Peyer's patch (tissue), 4 donors: Measurements from ENCODE around the gene YTHDF1.

ENCODE experiments used
- POLR2A ChIP-seq, 2 donors: fragments of 450-650 bp; IDR thresholded peaks; one replicate each; pipeline ENCODE4 v1.5.1; 2017; ENCODE audit warnings: antibody characterized with exemption in 2 of 2, mild to moderate bottlenecking in 2 of 2, moderate library complexity in 2 of 2
- TF ChIP-seq, protein P1 (sequence below), 6 experiments: fragments of 450-650 bp in 4 of 6; fragments of 200-600 bp in 2 of 6; sonication (generic) in 1 of 6; IDR thresholded peaks; one replicate each; pipeline ENCODE4 v1.5.1; 2017 to 2019; ENCODE audit warnings: antibody characterized with exemption in 6 of 6, mild to moderate bottlenecking in 3 of 6, moderate library complexity in 1 of 6

DNA sequence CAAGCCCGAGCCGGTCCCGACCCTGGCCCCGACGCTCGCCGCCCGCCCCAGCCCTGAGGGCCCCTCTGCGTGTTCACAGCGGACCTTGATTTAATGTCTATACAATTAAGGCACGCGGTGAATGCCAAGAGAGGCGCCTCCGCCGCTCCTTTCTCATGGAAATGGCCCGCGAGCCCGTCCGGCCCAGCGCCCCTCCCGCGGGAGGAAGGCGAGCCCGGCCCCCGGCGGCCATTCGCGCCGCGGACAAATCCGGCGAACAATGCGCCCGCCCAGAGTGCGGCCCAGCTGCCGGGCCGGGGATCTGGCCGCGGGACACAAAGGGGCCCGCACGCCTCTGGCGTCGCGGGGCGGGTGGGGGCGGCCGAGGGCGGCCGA, 37.5 kb downstream of the YTHDF1 start:
- no peak for TF ChIP-seq POLR2A (IDR thresholded peaks at IDR 0.05)
- TF ChIP-seq, protein P1, sequence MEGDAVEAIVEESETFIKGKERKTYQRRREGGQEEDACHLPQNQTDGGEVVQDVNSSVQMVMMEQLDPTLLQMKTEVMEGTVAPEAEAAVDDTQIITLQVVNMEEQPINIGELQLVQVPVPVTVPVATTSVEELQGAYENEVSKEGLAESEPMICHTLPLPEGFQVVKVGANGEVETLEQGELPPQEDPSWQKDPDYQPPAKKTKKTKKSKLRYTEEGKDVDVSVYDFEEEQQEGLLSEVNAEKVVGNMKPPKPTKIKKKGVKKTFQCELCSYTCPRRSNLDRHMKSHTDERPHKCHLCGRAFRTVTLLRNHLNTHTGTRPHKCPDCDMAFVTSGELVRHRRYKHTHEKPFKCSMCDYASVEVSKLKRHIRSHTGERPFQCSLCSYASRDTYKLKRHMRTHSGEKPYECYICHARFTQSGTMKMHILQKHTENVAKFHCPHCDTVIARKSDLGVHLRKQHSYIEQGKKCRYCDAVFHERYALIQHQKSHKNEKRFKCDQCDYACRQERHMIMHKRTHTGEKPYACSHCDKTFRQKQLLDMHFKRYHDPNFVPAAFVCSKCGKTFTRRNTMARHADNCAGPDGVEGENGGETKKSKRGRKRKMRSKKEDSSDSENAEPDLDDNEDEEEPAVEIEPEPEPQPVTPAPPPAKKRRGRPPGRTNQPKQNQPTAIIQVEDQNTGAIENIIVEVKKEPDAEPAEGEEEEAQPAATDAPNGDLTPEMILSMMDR (IDR thresholded peaks at IDR 0.05) = no peak
